Measurements from ENCODE around the gene SGMS1.

Gene SGMS1

DNA sequence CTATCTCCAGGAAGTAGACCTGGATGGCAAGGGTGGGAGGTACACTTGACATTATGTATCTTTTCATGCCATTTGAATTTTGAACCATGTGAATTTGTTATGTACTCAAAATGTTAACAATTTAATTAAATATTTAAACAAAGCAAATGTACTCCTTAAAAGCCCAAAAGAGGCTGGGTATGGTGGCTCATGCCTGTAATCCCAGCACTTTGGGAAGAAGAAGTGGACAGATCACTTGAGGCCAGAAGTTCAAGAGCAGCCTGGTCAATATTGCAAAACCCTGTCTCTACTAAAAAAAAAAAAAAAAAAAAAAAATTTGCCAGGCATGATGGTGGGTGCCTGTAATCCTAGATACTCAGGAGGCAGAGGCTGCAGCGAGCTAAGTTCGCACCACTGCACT lies 235.6 kb downstream of the SGMS1 start:
- Histone ChIP-seq H4K20me1 (ENCODE audit: insufficient read depth, low read length) (no peaks in the 10 kb centered on the region), H3K9me3 (ENCODE audit: low read length) (no peaks in the 10 kb centered on the region), H3F3A (ENCODE audit: insufficient read depth, low read length) (no peaks in the 10 kb centered on the region), H3K9ac (ENCODE audit: low read length) (no peak overlapping the region), H3K4me1 (ENCODE audit: insufficient read depth, low read length, severe bottlenecking) (peaks cover 12% of the 10 kb centered on the region), H3K4me2 (ENCODE audit: low read length) (no peak overlapping the region), H3K79me2 (ENCODE audit: insufficient read depth, low read length) (no peaks in the 10 kb centered on the region), H3K4me3 (ENCODE audit: low read depth, low read length, poor library complexity, severe bottlenecking) (no peak overlapping the region), H3K27ac (ENCODE audit: low read depth, low read length, poor library complexity, severe bottlenecking) (no peak overlapping the region), H3K27me3 (ENCODE audit: insufficient read depth, low read length) (no peaks in the 10 kb centered on the region), H3K36me3 (ENCODE audit: insufficient read depth, low read length) (no peaks in the 10 kb centered on the region), H3K9me2 (ENCODE audit: low read depth, low read length) (no peaks in the 10 kb centered on the region), H2AFZ (ENCODE audit: low read length) (no peak overlapping the region)
- no peak for TF ChIP-seq EZH2 (IDR thresholded peaks at IDR 0.05; ENCODE audit: borderline replicate concordance, low read length)
- TF ChIP-seq, protein P1, sequence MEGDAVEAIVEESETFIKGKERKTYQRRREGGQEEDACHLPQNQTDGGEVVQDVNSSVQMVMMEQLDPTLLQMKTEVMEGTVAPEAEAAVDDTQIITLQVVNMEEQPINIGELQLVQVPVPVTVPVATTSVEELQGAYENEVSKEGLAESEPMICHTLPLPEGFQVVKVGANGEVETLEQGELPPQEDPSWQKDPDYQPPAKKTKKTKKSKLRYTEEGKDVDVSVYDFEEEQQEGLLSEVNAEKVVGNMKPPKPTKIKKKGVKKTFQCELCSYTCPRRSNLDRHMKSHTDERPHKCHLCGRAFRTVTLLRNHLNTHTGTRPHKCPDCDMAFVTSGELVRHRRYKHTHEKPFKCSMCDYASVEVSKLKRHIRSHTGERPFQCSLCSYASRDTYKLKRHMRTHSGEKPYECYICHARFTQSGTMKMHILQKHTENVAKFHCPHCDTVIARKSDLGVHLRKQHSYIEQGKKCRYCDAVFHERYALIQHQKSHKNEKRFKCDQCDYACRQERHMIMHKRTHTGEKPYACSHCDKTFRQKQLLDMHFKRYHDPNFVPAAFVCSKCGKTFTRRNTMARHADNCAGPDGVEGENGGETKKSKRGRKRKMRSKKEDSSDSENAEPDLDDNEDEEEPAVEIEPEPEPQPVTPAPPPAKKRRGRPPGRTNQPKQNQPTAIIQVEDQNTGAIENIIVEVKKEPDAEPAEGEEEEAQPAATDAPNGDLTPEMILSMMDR (IDR thresholded peaks at IDR 0.05; ENCODE audit: low read length), result no peak

DNA sequence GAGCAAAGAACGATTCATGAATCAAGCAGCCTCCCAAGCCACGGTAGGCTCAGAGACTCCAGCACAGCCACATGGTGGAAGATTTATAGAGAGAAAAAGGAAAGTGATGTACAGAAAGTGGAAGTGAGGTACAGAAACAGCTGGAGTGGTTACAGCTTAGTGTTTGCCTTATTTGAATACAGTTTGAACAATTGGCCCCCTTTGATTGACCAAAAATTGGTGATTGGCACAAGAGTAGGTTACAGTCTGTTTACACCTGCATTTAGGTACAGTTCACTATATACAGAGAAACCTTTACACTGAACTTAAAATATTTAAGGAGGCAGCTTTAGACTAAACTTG lies 236.1 kb downstream of the SGMS1 start:
- Histone ChIP-seq H3K4me2 (ENCODE audit: low read length) (no peak overlapping the region), H2AFZ (ENCODE audit: low read length) (no peak overlapping the region), H3F3A (ENCODE audit: insufficient read depth, low read length) (no peaks in the 10 kb centered on the region), H3K4me1 (ENCODE audit: insufficient read depth, low read length, severe bottlenecking) (peaks cover 12% of the 10 kb centered on the region), H3K36me3 (ENCODE audit: insufficient read depth, low read length) (no peaks in the 10 kb centered on the region), H3K27me3 (ENCODE audit: insufficient read depth, low read length) (no peaks in the 10 kb centered on the region), H3K9ac (ENCODE audit: low read length) (no peak overlapping the region), H3K79me2 (ENCODE audit: insufficient read depth, low read length) (no peaks in the 10 kb centered on the region), H4K20me1 (ENCODE audit: insufficient read depth, low read length) (no peaks in the 10 kb centered on the region), H3K27ac (ENCODE audit: low read depth, low read length, poor library complexity, severe bottlenecking) (no peak overlapping the region), H3K9me2 (ENCODE audit: low read depth, low read length) (no peaks in the 10 kb centered on the region), H3K9me3 (ENCODE audit: low read length) (no peaks in the 10 kb centered on the region), H3K4me3 (ENCODE audit: low read depth, low read length, poor library complexity, severe bottlenecking) (no peak overlapping the region)
- no peak for TF ChIP-seq EZH2 (IDR thresholded peaks at IDR 0.05; ENCODE audit: borderline replicate concordance, low read length)
- TF ChIP-seq, protein P1 (IDR thresholded peaks at IDR 0.05; ENCODE audit: low read length), result no peak

DNA sequence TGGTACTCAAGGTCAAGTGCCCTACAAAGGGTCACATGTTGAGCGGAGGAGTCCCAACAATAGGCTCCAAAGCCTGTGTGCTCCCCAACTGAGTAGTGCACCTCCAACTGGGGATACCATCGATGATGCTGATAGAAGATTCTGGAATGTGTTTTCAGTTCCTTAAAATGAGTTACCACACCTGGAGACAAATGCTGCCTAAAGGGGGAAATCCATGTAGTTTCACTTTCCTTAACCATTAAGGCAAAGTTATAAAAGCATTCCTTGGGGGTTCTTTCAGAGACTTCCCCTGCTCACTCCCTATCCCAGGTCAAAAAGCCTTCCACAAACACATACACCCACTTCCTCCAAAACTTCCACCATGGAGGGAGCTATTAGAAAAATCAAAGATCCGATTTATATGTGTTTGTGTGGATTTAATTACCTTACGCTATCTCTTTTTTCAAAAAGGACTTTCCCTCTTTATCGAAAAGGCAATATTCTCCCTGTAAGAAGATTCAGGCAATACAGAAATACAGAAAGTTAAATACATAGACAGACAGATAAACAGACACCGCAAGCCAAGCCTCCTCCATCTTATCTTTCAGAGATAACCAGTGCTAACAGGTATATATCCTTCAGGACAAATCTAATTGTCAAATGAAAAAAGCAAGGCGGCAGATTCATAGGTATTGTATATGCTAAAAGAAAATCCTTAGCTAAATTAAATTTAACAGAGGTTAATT lies 236.6 kb downstream of the SGMS1 start:
- TF ChIP-seq EZH2 (IDR thresholded peaks at IDR 0.05; ENCODE audit: borderline replicate concordance, low read length), result no peak
- TF ChIP-seq, protein P1 (IDR thresholded peaks at IDR 0.05; ENCODE audit: low read length), result no peak
- no peaks in the 10 kb centered on the region for H3K79me2 ChIP-seq (ENCODE audit: insufficient read depth, low read length)
- no peaks in the 10 kb centered on the region for H4K20me1 ChIP-seq (ENCODE audit: insufficient read depth, low read length)
- H3K4me2 ChIP-seq (ENCODE audit: low read length), result no peak overlapping the region
- no peak overlapping the region for H3K27ac ChIP-seq (ENCODE audit: low read depth, low read length, poor library complexity, severe bottlenecking)
- H2AFZ ChIP-seq (ENCODE audit: low read length), result no peak overlapping the region
- no peaks in the 10 kb centered on the region for H3K27me3 ChIP-seq (ENCODE audit: insufficient read depth, low read length)
- no peaks in the 10 kb centered on the region for H3K9me3 ChIP-seq (ENCODE audit: low read length)
- peaks cover 12% of the 10 kb centered on the region for H3K4me1 ChIP-seq (ENCODE audit: insufficient read depth, low read length, severe bottlenecking)
- no peaks in the 10 kb centered on the region for H3F3A ChIP-seq (ENCODE audit: insufficient read depth, low read length)
- H3K36me3 ChIP-seq (ENCODE audit: insufficient read depth, low read length), result no peaks in the 10 kb centered on the region
- H3K4me3 ChIP-seq (ENCODE audit: low read depth, low read length, poor library complexity, severe bottlenecking), result no peak overlapping the region
- no peaks in the 10 kb centered on the region for H3K9me2 ChIP-seq (ENCODE audit: low read depth, low read length)
- H3K9ac ChIP-seq (ENCODE audit: low read length), result no peak overlapping the region

Data from OCI-LY1 (cell line).